Lower leg skin (tissue), 4 donors: ENCODE measurements around the gene HIGD1C. TPM values are rescaled to one million over a fixed set of nuclear protein-coding genes. Genes with fewer than 3 reads are reported as not detected.

Experiments
- DNase-seq, 2 donors: peaks; one replicate each; pipeline ENCODE4 v3.0.0-alpha.2; 2019; ENCODE audit warnings: low spot score in 2 of 2
- H3K4me3 ChIP-seq: fragments of 200-600 bp; sonication (generic); 2 replicates; pipeline ENCODE4 v1.5.1; 2017; ENCODE audit warnings: mild to moderate bottlenecking, low read depth; ENCODE audit not compliant: poor library complexity, severe bottlenecking
- CTCF ChIP-seq, 3 donors: fragments of 450-650 bp; IDR thresholded peaks; one replicate each; pipeline ENCODE4 v1.5.1; 2016; ENCODE audit warnings: antibody characterized with exemption in 3 of 3, mild to moderate bottlenecking in 3 of 3, moderate library complexity in 2 of 3
- POLR2A ChIP-seq, 2 donors: fragments of 450-650 bp; IDR thresholded peaks; one replicate each; pipeline ENCODE4 v1.6.1; 2016 to 2017; ENCODE audit warnings: antibody characterized with exemption in 2 of 2, mild to moderate bottlenecking in 1 of 2, moderate library complexity in 1 of 2
- WGBS, 2 donors: methylation state at CpG; one replicate each; pipeline ENCODE4 v1.1.5; 2018; 5-methylcytosine and 5-hydroxymethylcytosine counted together
- intact Hi-C: fragments of 100-400 bp; cut with DNase I; formaldehyde crosslinking; loops from one replicate; pipeline ENCODE4 v1.15.0; 2023; ENCODE audit warnings: low total_unique reads
- total RNA-seq, 4 donors: library from RNA; depleted of rRNA; stranded (reverse); fragments of >200 nt; gene quantifications; one replicate each; pipeline ENCODE4 v1.1.0, GENCODE V29; 2016

Gene HIGD1C
- total RNA-seq, 4 donors from 2014 or later, result not detected

- DNase-seq, result no peak
- TF ChIP-seq CTCF (IDR thresholded peaks at IDR 0.05) (no peak), POLR2A (IDR thresholded peaks at IDR 0.05) (no peak)
- H3K4me3 ChIP-seq, result no peak overlapping the region
- 92 to 98% methylated on average over 2 of the region's 2 CpGs for WGBS, 2 donors
- intact Hi-C loops, result no loop called here
Observed at GRCh38 chr12:51018956-51019355, 66.6 kb downstream of the HIGD1C start.

- no peak for DNase-seq
- 84 to 87% methylated on average over 2 of the region's 2 CpGs for WGBS, 2 donors
- no peak overlapping the region for H3K4me3 ChIP-seq
- TF ChIP-seq POLR2A (IDR thresholded peaks at IDR 0.05), result no peak
- no peak for TF ChIP-seq CTCF (IDR thresholded peaks at IDR 0.05)
- intact Hi-C loops, result no loop called here
Observed at GRCh38 chr12:51019927-51020326, 67.6 kb downstream of the HIGD1C start.

Other genes starting within 250 kb of the HIGD1C start
- gene ATF1, start 188.4 kb upstream of the HIGD1C start, total RNA-seq, result 10 to 100 TPM; 14.9 to 24.9 (median 20.5) TPM
- 1 to 10 TPM in 1 of 4 donors, not detected in 3; 1.4 TPM for gene TMPRSS12, start 109.6 kb upstream of the HIGD1C start, total RNA-seq
- 10 to 100 TPM; 48.8 to 76.1 (median 64.9) TPM for gene SLC11A2, start 73.8 kb downstream of the HIGD1C start, total RNA-seq
- gene LETMD1, start 95.8 kb downstream of the HIGD1C start, total RNA-seq, result 10 to 100 TPM; 51.3 to 75.1 (median 56.6) TPM
- gene CSRNP2, start 131.1 kb downstream of the HIGD1C start, total RNA-seq, result 10 to 100 TPM; 16.6 to 22.7 (median 18.7) TPM
- 10 to 100 TPM; 14.9 to 17.7 (median 17.1) TPM for gene TFCP2, start 220.6 kb downstream of the HIGD1C start, total RNA-seq